ENCODE results near the gene OTOF.

Gene OTOF

GRCh38 chr2:26477911-26478253 lies at the start of gene OTOF:
Gene OTOF, minus strand, starts transcription at chr2:26478124.
- Mint-ChIP-seq H3K4me1 (peaks cover 13% of the 10 kb centered on the region), H3K27ac (peak within 1 kb of the TSS; percentile 82), H3K36me3 (ENCODE audit: low read depth) (no peaks in the 10 kb centered on the region), H3K27me3 (ENCODE audit: low read depth, poor library complexity) (peaks cover 9% of the 10 kb centered on the region), H3K4me3 (no peak within 1 kb of the TSS), H3K9me3 (no peaks in the 10 kb centered on the region)
- no peak for TF ChIP-seq CTCF (IDR thresholded peaks at IDR 0.05)
- no peak for DNase-seq

- no peak for TF ChIP-seq CTCF (IDR thresholded peaks at IDR 0.05)
- DNase-seq: no peak
These were observed 48.7 kb upstream of the OTOF start for GRCh38 chr2:26526589-26526988.

GRCh38 chr2:26526105-26526504 lies 48.2 kb upstream of the OTOF start:
- H3K27me3 Mint-ChIP-seq (ENCODE audit: low read depth, poor library complexity): peaks cover 8% of the 10 kb centered on the region
- H3K36me3 Mint-ChIP-seq (ENCODE audit: low read depth): no peaks in the 10 kb centered on the region
- no peak overlapping the region for H3K27ac Mint-ChIP-seq
- H3K9me3 Mint-ChIP-seq: no peaks in the 10 kb centered on the region
- peaks cover 44% of the 10 kb centered on the region for H3K4me1 Mint-ChIP-seq
- DNase-seq: no peak
- no peak overlapping the region for H3K4me3 Mint-ChIP-seq
- no peak for TF ChIP-seq CTCF (IDR thresholded peaks at IDR 0.05)

More at GRCh38 chr2:26526589-26526988, 48.7 kb upstream of the OTOF start:
- Mint-ChIP-seq H3K27me3 (ENCODE audit: low read depth, poor library complexity) (peaks cover 8% of the 10 kb centered on the region), H3K4me1 (peaks cover 39% of the 10 kb centered on the region), H3K36me3 (ENCODE audit: low read depth) (no peaks in the 10 kb centered on the region), H3K27ac (no peak overlapping the region), H3K4me3 (no peak overlapping the region), H3K9me3 (no peaks in the 10 kb centered on the region)

- H3K27ac Mint-ChIP-seq: no peak overlapping the region
- no peak for TF ChIP-seq CTCF (IDR thresholded peaks at IDR 0.05)
- no peak overlapping the region for H3K4me3 Mint-ChIP-seq
- H3K27me3 Mint-ChIP-seq (ENCODE audit: low read depth, poor library complexity): peaks cover 2% of the 10 kb centered on the region
- DNase-seq: no peak
- H3K36me3 Mint-ChIP-seq (ENCODE audit: low read depth): no peaks in the 10 kb centered on the region
- peaks cover 44% of the 10 kb centered on the region for H3K4me1 Mint-ChIP-seq
- H3K9me3 Mint-ChIP-seq: no peaks in the 10 kb centered on the region
These were observed 45.8 kb upstream of the OTOF start for GRCh38 chr2:26523750-26524149.

GRCh38 chr2:26522751-26523171 lies 44.8 kb upstream of the OTOF start:
- Mint-ChIP-seq H3K27me3 (ENCODE audit: low read depth, poor library complexity) (peaks cover 2% of the 10 kb centered on the region), H3K4me3 (no peak overlapping the region), H3K9me3 (no peaks in the 10 kb centered on the region), H3K27ac (no peak overlapping the region), H3K4me1 (peaks cover 43% of the 10 kb centered on the region), H3K36me3 (ENCODE audit: low read depth) (no peaks in the 10 kb centered on the region)
- no peak for DNase-seq
- TF ChIP-seq CTCF (IDR thresholded peaks at IDR 0.05): no peak

GRCh38 chr2:26522325-26522724 lies 44.4 kb upstream of the OTOF start:
- H3K4me3 Mint-ChIP-seq: no peak overlapping the region
- no peak overlapping the region for H3K27ac Mint-ChIP-seq
- no peaks in the 10 kb centered on the region for H3K9me3 Mint-ChIP-seq
- H3K27me3 Mint-ChIP-seq (ENCODE audit: low read depth, poor library complexity): peaks cover 2% of the 10 kb centered on the region
- no peak for TF ChIP-seq CTCF (IDR thresholded peaks at IDR 0.05)
- peaks cover 43% of the 10 kb centered on the region for H3K4me1 Mint-ChIP-seq
- no peaks in the 10 kb centered on the region for H3K36me3 Mint-ChIP-seq (ENCODE audit: low read depth)
- DNase-seq: no peak

Measured in nephron progenitor cell (in vitro differentiated cells).